Activated T-helper 1 cell treated with Interleukin-2 at 50 U/mL for 16 hours (primary cell): ENCODE results near the gene HSD3B7.
"Not testable (repeated sequence)": the region's sequence is repeated elsewhere in the genome, so short reads cannot be mapped to it uniquely, and the experiment has no call there.

Source experiments
- DNase-seq: peaks from one replicate; pipeline ENCODE4 v3.0.0-alpha.2; 2020; ENCODE audit warnings: low read depth

Gene HSD3B7

DNA sequence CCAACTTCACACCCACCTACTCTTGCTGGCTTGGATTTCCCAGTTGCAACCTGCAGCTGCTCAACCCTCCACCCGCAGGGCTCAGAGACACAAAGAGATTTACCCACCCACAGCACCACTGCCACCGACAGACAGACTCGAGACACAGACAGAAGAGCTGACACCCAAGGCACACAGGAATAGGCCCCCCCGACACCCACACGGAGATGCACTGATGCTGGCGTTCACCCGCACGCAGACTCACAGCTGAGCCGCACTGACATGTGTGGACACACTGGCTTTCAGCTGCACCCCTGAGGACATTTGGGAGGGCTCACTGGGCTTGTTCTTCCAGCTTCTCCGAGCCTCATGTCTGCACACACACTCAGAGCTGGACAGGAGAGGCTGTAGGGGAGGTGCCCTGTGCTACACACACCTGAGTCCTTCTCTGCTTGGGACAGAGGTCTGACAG, 17.3 kb downstream of the HSD3B7 start:
- no peak for DNase-seq

DNA sequence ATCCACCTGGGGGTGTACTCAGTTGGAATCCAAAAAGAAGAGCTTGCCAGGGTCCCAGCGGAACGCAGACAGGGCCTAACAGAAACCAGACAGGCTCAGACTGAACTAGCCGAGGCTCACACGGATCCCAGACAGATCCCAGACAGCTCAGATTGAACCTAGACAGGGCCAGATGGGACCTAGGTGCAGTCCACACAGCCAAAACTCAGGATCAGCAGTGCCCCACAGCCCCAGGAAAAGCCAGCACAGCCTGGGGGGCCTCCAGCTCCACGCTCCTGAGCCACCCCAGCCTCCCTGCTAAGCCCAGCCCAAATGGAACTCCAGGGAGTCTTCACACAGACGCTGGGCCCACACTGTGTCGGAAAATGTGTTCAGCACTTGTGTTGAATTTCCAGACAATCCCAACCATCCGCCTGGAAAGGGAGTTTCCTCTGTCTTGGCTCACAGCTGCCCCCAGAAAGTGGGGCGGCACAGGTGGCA, 17.9 kb downstream of the HSD3B7 start:
- no peak for DNase-seq

DNA sequence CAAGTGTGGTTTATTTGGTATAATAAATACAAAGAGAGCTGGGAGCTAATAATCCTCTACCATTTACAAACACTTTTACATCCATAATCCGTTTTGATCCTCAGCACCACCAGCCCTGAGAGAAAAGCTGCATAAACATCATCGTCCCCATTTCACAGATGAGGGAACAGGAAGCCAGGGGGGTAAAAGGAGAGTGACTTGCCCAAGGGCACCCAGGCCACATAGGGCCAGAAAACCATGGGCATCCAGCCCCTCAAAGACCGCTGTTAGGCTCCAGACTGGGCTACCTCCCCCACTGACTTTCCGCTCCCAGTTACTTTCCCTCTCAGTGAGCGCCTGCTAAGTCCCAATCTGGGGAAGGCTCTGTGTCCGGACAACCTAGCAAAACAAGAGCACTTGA, 18.7 kb downstream of the HSD3B7 start:
- DNase-seq, result no peak

DNA sequence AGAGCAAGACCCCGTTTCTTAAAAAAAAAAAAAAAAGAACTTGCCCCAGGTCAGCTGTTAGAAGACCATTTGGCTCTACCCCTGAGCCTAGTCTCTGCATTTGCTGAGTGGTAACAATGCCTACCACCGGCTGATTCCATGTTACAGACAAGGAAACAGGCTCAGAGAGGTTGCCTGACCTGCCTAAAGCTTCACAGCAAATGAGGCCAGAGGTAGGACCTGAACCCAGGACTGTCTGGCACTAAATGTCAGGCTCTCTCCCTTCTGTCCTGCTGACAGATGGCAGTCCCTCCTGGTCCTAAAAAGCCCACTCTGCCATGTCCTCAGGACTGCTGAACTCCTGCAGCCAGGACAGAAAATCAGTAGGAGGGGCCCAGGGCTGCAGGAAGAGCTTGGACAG, 19.7 kb downstream of the HSD3B7 start:
- DNase-seq, result no peak

DNA sequence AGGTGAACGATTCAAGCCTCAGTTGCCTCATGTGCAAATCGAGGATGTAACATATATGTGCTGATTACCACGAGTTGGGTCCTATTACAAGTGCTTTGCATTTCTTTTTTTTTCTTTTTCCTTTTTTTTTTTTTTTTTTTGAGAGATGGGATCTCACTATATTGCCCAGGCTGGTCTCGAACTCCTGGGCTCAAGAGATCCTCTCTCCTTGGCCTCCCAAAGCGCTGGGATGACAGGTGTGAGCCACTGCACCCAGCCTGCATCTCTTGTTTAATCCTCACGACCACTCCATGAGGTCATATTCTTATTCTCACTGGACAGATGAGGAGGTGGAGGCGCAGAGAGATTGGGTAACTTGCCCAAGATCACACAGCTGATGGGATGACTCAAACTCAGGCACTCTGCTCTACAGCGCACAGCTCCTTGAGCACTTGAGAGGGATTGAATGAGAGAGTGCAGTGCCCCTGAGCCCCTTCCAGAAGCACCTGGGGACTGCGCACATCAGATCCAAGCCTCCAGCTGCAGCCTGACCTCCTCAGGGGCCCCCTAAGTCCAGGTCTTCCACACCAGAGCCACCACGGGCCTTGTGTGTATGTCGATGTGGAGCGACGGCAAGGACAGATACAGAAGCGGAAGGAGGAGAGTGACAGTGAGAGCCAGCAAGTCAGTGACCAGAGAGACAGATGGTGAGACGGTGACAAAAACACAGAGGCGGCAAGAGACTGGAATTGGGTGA, 20.5 kb downstream of the HSD3B7 start:
- DNase-seq, result no peak

DNA sequence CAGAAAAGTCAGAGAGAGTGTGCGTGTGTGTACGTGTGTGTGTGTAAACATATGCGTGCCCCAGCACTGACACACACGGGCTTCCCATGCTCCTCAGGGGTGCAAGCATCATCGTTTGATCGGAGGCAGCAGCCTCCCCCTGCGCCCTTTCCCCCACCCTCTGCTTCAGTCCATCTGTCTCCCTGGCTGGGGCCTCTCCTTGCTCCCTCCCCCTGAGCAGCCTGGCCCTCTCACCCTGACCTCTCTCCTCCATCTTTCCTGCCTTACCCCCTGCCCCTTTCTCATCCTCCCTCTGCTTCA, 21.0 kb downstream of the HSD3B7 start:
- DNase-seq, result no peak

DNA sequence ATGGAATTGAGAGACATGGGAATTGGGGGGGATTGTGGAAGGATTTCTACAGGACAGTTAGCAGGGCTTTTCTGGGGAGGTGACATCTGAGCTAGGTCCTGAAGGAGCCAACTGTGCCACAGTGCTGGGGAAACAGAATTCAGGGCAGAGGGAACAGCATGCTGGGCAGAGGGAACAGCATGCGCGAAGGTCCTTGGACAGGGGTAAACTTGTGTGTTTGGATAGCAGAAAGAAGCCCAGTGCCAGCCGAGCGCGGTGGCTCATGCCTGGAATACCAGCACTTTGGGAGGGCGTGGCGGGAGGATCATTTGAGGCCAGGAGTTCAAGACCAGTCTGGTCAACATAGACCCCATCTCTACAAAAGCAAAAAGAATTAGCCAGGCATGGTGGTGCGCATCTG, 21.6 kb downstream of the HSD3B7 start:
- DNase-seq, result no peak

DNA sequence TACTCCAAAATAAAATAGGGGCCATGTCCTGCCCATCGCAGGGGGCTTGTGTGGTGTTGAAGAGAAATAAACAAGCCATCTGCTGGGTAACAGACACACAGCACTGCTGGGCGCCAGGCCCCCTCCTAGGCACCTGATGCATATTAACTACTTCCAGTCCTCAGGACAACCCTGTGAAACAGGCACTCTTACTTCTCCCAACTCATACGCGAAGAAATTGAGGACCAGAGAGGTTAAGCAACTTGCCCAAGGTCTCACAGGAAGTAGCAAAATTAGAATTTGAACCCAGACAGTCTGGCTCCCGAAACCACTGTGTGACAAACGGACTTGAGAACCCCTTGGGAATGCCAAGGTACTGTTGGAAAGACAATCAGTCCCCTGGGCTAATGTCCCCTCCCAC, 22.7 kb downstream of the HSD3B7 start:
- DNase-seq, result no peak

DNA sequence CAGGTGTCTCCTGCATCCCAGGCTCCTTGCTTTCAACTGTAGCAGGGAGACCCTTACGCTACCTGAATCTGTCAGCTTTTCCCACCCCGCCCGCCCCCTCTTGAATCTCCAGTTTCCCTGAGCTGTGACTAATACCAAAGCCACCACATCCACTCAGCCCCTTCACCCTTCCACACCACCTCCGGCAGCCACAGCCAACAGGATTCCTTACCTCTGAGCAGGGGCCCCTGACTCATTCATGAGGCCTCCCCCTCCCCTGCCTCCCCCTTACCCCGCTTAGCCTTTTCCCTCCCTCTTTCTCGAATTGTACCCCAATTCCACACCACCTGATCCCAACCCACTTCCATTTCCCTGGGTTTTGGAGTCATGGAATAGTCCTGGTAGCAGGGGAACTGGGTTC, 23.1 kb downstream of the HSD3B7 start:
- no peak for DNase-seq

DNA sequence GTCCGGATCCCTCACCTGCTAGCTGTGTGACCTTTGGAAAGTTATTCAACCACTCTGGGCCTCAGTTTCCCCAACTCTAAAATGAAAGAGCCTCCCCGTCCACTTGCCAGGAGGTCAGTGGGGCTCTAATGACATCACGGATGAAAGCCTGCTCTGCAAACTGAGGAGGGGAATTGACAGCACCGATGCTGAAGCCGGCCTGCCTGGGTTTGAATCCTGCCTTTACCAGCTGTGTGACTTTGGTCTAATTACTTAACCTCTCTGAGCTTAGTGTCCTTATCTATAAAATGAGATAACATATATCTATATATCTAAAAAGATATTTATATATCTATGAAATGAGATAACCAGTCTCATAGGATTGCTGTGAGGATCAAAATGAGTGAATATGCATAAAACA, 23.5 kb downstream of the HSD3B7 start:
- DNase-seq, result no peak

DNA sequence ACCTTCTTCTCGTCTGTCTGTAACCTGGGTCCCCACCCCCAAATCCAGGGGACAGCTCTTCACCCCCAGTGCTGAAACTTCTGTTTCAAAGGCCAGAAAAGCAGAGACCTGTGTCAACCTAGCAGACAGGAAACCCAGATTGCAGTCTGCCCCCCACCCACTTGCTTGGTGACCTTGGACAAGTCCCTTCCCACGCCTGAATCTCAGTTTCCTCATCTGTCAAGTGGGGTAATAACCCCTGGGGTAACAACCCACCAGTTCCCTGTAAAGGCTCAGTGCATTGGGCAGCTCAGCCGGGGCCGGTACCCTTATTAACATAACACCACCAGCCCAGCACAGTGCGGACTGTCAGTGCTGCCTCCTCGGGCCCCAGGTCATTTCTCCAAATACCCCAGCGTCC, 24.1 kb downstream of the HSD3B7 start:
- no peak for DNase-seq

DNA sequence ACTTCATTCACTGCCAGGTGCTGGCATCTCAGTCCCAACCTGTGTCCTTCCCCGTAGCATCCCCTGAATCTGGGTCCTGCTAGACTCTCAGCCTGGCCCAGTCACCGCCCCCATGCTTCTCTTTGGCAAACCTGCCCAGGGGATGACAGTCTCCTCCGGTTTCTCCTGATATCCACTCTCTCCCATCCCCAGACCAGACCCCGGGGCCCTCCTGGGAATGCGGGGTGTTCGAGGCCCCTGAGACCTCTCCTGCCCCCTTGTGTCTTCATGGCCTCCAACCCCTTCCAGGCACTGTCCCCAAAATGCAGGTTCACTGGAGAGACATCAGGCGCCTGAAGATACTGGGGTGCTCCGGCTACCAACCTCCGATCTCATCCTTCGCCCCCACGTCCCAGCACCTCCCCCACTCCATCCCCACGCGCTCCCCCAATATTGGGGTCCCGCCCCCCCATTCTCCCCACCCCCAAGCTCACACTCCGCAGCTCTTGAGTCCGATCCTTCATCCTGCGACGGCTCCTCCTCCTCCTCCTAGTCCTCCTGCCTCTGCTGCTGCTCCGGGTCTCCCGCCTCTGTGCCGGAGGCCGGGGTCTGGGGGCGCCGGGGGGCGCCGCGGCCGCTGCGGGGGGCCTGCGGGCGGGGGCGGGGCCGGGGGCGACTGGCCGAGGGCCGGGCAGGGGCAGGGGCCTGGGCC, 25.0 kb downstream of the HSD3B7 start:
- DNase-seq, result no peak

DNA sequence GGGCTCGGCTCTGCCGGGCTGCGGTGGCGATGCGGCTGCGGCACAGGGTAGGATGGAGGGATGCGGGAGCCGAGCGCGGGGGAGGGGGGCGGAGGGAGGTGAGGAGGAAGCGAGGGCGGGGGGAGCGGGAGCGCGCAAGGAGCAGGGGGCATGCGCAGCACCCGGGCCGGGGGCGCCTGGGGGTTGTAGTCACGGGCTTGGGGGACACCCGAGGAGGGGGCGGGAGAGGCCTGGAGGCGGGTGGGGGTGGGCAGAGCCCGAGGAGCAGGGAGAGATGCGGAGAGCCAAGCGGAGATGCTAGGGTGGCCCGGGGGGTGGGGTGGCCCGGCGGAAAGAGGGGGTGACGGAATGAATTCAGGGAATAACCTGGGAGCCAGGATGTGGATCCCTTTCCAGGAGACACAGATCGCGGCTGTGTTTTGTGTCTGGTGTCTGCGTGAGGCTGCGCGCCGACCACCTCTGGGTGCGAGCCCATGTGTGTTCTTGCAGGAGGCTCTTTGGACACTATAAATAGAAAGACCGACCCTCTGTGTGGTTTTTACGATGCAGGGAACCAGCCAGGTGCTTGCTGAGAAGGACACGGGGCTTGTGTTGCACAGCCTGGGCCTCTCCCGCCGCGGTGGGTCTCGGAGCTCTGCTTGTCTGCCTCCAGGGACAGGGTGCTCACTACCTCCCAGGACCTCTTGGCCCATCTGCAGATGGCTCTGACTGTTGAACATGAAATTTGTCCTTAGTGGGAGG, 25.7 kb downstream of the HSD3B7 start, which contains the start of gene STX1B:
Gene STX1B (minus strand): TSS at position 54 of the 741 bp plus-strand sequence. CDS start 242 bp downstream, outside the sequence.
- peak; percentile 43 for DNase-seq

DNA sequence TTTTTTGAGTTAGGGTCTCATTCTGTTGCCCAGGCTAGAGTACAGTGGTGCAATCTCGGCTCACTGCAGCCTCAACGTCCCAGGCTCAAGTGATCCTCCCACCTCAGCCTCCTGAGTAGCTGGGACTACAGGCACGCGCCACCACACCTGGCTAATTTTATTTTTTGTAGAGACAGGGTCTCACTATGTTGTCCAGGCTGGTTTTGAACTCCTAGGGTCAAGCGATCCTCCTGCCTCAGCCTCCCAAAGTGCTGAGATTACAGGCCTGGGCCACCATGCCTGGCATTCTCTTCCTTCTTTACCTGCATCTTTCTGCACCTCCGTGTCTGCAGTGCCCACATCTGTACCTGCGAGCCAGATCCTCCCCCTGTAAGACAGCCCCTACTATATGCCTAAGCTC, 26.8 kb downstream of the HSD3B7 start:
- not testable (repeated sequence) for DNase-seq

DNA sequence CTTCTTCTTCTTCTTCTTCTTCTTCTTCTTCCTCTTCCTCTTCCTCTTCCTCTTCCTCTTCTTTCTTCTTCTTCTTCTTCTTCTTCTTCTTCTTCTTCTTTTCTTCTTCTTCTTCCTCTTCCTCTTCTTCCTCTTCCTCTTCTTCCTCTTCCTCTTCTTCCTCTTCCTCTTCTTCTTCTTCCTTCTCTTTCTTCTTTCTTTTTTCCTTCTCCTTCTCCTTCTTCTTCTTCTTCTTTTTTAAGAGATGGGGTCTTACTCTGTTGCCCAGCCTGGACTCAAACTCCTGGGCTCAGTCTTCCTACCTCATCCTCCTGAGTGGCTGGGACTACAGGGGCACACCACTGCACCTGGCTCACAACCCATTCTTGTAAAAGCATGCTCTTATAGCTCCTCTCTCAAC, 28.3 kb downstream of the HSD3B7 start:
- DNase-seq, result not testable (repeated sequence)

DNA sequence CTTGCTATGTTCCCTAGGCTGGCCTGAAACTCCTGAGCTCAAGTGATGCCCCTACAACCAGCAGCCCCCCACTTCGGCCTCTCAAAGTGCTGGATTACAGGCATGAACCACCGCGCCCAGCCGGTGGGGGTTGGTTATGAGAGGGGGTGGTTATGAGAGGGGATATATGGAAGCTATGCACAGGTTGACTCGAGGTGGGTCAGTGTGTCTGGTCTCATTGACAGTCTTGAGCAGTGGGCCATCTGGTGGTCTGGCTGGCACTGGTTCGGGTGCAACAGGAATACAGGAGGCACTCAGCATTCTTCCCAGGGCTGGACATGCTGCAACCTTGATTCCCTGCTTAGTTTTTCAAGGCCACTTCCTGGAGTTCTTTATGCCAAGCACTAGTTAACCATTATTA, 31.0 kb downstream of the HSD3B7 start:
- DNase-seq, result no peak

DNA sequence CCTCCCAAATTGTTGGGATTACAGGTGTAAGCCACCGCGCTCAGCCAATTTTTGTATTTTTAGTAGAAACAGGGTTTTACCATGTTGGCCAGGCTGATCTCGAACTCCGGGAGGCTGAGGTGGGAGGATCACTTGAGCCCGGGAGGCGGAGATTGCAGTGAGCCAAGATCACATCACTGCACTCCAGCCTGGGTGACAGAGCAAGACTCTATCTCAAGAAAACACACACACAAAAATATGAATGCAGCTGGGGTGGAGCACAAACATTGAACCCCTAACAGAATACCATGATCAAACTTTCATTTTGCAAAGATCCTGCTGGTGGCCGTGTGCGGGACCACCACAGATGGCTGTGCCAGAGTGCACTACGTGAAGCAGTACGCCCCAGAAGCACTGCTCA, 32.7 kb downstream of the HSD3B7 start:
- not testable (repeated sequence) for DNase-seq

DNA sequence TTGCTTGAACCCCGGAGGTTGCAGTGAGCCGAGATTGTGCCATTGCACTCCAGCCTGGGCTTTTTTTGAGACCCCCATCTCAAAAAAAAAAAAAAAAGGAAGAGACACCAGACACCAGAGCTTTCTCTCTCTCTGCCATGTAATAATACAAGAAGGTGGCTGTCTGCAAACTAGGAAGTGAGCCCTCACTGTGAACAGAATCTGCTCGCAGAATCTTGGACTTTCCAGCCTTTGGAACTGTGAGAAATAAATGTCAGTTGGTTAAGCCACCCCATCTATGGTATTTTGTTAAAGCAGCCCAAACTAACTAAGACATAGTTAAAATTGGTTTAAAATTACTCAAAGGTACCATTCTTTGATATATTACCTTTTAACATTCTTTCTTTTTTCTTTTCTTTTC, 35.5 kb downstream of the HSD3B7 start:
- no peak for DNase-seq

DNA sequence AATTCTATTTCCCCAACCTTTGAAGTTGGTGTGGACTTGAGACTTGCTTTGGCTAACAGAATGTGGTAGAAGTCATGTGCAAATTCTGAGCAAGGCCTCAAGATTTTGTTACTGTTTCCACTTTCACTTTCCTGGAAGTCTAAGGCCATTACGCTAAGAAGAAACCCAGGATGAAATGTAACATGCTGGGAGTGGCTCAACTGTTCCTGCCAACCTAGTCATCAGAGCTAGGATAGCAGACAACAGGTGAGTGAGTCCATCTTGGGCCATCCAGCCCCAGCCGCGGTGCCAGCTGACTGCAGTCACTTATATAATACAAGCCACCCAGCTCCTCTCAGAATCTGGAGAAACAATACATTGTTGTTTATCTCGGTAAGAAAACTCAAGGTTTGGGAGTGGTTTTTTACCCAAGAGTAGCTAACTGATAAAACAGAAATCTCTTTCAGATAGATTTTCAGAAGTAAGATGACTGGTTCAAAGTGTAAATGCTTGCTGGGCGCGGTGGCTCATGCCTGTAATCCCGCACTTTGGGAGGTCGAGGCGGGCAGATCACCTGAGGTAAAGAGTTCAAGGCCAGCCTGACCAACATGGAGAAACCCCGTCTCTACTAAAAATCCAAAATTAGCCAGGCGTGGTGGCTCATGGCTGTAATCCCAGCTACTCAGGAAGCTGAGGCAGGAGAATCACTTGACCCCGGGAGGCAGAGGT, 37.7 kb downstream of the HSD3B7 start:
- no peak for DNase-seq

DNA sequence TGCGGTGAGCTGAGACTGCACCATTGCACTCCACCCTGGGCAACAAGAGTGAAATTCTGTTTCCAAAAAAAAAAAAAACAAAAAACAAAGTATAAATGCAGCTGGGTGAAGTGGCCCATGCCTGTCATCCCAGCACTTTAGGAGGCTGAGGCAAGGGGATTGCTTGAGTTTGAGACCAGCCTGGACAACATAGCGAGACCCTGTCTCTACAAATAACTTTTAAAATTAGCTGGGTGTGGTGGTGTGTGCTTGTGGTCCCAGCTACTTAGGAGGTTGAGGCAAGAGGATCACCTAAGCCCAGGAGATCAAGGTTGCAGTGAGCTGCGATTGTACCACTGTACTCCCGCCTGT, 38.2 kb downstream of the HSD3B7 start:
- no peak for DNase-seq

DNA sequence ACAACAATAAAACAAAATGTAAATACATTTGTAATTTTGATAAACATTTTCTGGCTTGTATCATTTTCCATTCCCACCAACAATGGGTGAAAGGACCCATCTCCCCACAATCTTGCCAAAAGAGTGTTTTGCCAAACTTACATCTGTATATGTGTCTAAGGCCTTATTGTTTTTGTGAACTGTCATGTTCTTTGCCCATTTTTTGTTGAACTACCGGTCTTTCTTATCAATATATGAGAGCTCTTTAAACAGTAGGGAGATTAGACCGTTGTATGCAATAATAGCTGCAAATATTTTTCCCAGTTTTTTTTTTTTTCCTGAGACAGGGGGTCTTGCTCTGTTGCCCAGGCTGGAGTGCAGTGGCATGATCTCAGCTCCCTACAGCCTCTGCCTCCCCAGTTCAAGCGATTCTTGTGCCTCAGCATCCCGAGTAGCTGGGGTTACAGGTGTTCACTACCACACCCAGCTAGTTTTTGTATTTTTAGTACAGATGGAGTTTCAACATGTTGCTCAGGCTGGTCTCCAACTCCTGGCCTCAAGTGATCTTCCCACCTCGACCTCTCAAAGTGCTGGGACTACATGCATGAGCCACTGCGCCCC, 38.7 kb downstream of the HSD3B7 start:
- no peak for DNase-seq

DNA sequence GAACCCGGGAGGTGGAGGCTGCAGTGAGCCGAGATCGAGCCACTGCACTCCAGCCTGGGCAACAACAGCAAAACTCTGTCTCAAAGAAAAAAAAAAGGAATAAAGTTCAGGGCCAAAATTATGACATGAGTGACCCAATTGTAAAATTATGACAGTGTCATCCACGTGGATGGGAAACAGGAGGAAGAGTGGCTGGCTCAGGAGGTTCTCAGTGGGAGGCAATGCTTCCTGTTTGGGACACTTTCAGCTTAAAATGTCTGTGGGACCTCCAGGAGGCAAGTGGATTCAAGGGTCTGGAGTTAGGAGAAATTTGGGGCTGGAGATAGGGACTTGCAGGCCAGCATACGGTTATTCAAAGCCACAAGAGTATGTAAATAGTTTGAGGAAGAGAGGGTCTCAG, 40.3 kb downstream of the HSD3B7 start:
- DNase-seq, result no peak
